GM12873 (cell line): ENCODE data around the gene TRIM44.

Source experiments
- TF ChIP-seq, protein P1 (sequence below): IDR thresholded peaks from 2 replicates; pipeline ENCODE4 v1.5.1; 2012; ENCODE audit warnings: low read depth, mild to moderate bottlenecking, moderate library complexity, low read length, control low read depth; ENCODE audit not compliant: insufficient read depth; ENCODE audit errors: missing control alignments

The TRIM44 gene

GRCh38 chr11:35624781-35625180, 37.8 kb upstream of the TRIM44 start:
- TF ChIP-seq, protein P1, sequence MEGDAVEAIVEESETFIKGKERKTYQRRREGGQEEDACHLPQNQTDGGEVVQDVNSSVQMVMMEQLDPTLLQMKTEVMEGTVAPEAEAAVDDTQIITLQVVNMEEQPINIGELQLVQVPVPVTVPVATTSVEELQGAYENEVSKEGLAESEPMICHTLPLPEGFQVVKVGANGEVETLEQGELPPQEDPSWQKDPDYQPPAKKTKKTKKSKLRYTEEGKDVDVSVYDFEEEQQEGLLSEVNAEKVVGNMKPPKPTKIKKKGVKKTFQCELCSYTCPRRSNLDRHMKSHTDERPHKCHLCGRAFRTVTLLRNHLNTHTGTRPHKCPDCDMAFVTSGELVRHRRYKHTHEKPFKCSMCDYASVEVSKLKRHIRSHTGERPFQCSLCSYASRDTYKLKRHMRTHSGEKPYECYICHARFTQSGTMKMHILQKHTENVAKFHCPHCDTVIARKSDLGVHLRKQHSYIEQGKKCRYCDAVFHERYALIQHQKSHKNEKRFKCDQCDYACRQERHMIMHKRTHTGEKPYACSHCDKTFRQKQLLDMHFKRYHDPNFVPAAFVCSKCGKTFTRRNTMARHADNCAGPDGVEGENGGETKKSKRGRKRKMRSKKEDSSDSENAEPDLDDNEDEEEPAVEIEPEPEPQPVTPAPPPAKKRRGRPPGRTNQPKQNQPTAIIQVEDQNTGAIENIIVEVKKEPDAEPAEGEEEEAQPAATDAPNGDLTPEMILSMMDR, result no peak

GRCh38 chr11:35626501-35626900, 36.1 kb upstream of the TRIM44 start:
- TF ChIP-seq, protein P1, result no peak

GRCh38 chr11:35629511-35629910, 33.1 kb upstream of the TRIM44 start:
- TF ChIP-seq, protein P1, result no peak

GRCh38 chr11:35629914-35630313, 32.7 kb upstream of the TRIM44 start:
- TF ChIP-seq, protein P1, result no peak

DNA sequence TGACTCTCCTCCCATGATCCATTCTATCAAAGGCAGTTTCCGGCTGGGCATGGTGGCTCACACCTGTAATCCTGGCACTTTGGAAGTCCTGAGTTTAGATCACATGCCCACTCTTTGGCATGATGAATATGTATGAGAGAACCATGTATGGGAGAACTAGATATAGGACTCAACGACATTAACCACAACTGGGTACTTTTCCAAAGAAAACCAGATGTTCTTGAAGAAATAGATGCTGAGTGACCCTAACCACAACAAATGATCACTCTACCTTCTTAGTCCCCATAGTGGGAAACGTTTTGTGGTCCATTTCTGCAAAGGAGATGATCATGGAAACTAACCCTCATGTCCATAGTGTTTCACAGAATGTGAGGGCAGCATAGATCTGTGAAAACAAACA, 30.7 kb upstream of the TRIM44 start:
- TF ChIP-seq, protein P1, result no peak

DNA sequence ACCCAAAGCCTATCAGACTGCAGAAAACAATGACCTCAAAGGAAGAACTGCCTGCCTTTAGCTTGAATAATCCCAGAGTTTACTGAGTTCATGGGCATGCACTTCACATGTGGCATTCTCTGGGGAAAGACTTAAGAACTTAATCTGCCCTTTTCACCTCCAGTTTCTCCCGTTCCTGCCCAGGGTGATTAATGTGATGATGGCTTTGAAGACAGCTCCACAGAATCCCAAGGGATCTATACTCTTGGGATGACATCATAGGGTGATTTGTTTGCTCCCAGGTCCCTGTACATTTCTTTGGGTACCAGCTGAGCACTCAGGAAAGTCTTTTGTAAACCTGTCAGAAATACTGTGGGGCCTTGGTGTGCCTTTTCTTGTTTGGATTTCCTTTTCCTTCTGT, 30.3 kb upstream of the TRIM44 start:
- TF ChIP-seq, protein P1, result no peak

- TF ChIP-seq, protein P1, result no peak
These were observed 28.6 kb upstream of the TRIM44 start for GRCh38 chr11:35633827-35634423.
